Stimulated activated effector memory CD8-positive, alpha-beta T cell treated with anti-CD3 and anti-CD28 coated beads, Interleukin-12 subunit alpha, Interleukin-12 subunit beta, amount 100 ng/mL, for 72 hours (primary cell): ENCODE results near the gene LHFPL5.

Source experiments
- ATAC-seq: fragments of 150-1000 bp; cut with Tn5 transposase; 2 replicates; pipeline ENCODE4 v1.10.0; 2021
- DNase-seq, 2 donors: peaks; one replicate each; pipeline ENCODE4 v3.0.0; 2021 to 2022; ENCODE audit warnings: low spot score in 2 of 2
- H3K27ac Mint-ChIP-seq: one replicate; pipeline ENCODE4 v1.8.0; 2022; ENCODE audit warnings: mild to moderate bottlenecking, mixed read lengths
- H3K36me3 Mint-ChIP-seq: one replicate; pipeline ENCODE4 v1.8.0; 2022; ENCODE audit warnings: mild to moderate bottlenecking, mixed read lengths
- H3K4me1 Mint-ChIP-seq: one replicate; pipeline ENCODE4 v1.8.0; 2022; ENCODE audit warnings: mixed read lengths
- H3K4me3 Mint-ChIP-seq: one replicate; pipeline ENCODE4 v1.8.0; 2022; ENCODE audit warnings: mild to moderate bottlenecking, mixed read lengths
- H3K9me3 Mint-ChIP-seq: one replicate; pipeline ENCODE4 v1.8.0; 2022; ENCODE audit warnings: mixed read lengths

Gene LHFPL5

DNA sequence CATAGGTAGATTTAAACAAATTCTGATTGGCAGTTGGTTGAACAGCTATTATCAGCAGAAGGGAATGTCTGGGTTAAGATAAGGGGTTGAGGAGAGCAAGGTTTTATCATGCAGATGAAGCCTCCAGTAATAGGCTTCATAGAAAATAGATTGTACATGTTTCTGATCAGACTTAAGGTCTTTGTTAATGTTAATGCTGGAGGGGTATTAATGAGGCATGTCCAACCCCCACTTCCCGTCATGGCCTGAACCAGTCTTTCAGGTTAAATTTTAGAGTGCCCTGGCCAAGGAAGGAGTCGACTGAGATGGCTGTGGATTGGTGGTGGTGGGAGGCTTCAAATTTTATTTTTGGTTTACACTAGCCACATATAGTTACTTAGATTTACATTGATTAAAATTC, 21.0 kb upstream of the LHFPL5 start:
- no peaks in the 10 kb centered on the region for H3K9me3 Mint-ChIP-seq
- no peak overlapping the region for H3K27ac Mint-ChIP-seq
- no peak for DNase-seq
- ATAC-seq = no peak
- no peaks in the 10 kb centered on the region for H3K4me1 Mint-ChIP-seq
- no peaks in the 10 kb centered on the region for H3K36me3 Mint-ChIP-seq
- H3K4me3 Mint-ChIP-seq = no peak overlapping the region

- DNase-seq (no peak), ATAC-seq (no peak)
- Mint-ChIP-seq H3K27ac (no peak overlapping the region), H3K4me3 (no peak overlapping the region), H3K4me1 (no peaks in the 10 kb centered on the region), H3K36me3 (no peaks in the 10 kb centered on the region), H3K9me3 (no peaks in the 10 kb centered on the region)
These were observed 18.9 kb upstream of the LHFPL5 start for GRCh38 chr6:35786272-35786671.

DNA sequence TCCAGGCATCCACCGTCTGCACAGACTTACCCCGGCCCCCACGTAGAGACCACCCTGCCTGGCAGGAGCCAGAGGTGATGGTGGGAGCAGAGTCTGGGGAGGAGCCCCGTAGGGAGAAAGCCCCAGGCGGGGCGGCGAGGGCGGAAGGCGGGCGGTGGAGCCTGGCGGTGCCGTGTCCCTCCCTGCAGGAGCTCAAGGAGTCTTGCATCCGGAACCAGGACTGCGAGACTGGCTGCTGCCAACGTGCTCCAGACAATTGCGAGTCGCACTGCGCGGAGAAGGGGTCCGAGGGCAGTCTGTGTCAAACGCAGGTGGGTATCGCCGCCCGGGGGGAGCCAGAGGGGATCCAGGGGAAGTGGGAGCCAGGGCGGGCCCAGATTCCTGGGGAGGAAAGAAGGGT, 18.3 kb upstream of the LHFPL5 start:
- Mint-ChIP-seq H3K9me3 (no peaks in the 10 kb centered on the region), H3K27ac (no peak overlapping the region), H3K36me3 (no peaks in the 10 kb centered on the region), H3K4me3 (no peak overlapping the region), H3K4me1 (no peaks in the 10 kb centered on the region)
- ATAC-seq (no peak), DNase-seq (no peak)

DNA sequence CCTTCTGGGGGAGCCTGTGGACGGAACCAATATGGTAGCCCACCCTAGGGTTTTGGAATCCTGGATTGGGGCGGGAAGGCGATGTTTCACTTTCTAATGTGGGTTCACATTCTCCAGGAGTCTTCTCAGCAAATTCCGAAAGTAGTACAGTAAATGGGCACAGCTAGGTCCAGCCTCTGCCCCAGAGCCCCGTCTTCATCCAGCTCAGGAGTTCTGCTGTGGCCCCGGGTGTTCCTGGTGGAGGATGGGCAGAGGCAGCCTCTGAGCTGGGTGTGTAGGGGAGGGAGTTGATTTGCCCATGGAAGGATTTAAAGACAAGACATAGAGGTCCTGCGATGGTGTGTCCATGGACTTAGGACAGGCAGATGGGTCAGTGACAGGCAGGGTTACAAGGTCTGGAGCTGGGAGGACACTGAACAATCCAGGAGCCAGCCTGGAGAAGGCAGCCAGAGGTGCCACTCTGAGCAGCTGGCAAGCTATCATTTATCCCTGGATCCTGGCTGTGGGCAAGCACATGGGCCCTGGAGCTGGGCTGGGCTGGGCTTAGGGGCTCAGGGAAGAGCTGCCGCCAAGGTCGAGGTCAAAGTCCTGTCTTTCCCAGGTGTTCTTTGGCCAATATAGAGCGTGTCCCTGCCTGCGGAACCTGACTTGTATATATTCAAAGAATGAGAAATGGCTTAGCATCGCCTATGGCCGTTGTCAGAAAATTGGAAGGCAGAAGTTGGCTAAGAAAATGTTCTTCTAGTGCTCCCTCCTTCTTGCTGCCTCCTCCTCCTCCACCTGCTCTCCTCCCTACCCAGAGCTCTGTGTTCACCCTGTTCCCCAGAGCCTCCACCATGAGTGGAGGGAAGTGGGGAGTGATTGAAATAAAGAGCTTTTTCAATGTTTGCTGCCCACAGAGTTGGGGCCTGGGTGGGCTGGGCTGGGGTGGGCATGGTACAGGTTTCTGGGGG, 17.6 kb upstream of the LHFPL5 start:
- Mint-ChIP-seq H3K4me1 (no peaks in the 10 kb centered on the region), H3K4me3 (no peak overlapping the region), H3K27ac (no peak overlapping the region), H3K9me3 (no peaks in the 10 kb centered on the region), H3K36me3 (no peaks in the 10 kb centered on the region)
- DNase-seq (no peak), ATAC-seq (no peak)

- Mint-ChIP-seq H3K4me1 (no peaks in the 10 kb centered on the region), H3K9me3 (no peaks in the 10 kb centered on the region), H3K4me3 (no peak overlapping the region), H3K36me3 (no peaks in the 10 kb centered on the region), H3K27ac (no peak overlapping the region)
- ATAC-seq (no peak), DNase-seq (no peak)
These were observed 16.6 kb upstream of the LHFPL5 start for GRCh38 chr6:35788423-35788982.

DNA sequence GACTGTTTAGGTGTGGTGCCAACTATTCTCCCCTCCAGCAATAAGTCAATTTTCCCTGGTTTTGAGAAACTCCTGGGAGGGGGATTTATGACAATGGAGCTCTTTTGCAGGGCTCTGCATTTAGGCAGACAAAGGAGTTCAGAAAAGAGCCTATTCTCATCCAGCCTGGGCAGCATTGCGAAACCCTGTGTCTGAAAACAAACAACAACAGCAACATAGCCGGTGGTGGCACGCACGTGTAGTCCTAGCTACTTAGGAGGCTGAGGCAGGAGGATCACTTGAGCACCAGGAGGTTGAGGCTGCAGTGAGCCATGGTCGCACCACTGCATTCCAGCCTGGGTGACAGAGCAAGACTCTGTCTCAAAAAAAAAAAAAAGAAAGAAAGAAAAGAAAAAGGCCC, 14.5 kb upstream of the LHFPL5 start:
- no peak overlapping the region for H3K4me3 Mint-ChIP-seq
- no peak for DNase-seq
- H3K36me3 Mint-ChIP-seq = no peaks in the 10 kb centered on the region
- ATAC-seq = no peak
- no peaks in the 10 kb centered on the region for H3K9me3 Mint-ChIP-seq
- no peaks in the 10 kb centered on the region for H3K4me1 Mint-ChIP-seq
- no peak overlapping the region for H3K27ac Mint-ChIP-seq

DNA sequence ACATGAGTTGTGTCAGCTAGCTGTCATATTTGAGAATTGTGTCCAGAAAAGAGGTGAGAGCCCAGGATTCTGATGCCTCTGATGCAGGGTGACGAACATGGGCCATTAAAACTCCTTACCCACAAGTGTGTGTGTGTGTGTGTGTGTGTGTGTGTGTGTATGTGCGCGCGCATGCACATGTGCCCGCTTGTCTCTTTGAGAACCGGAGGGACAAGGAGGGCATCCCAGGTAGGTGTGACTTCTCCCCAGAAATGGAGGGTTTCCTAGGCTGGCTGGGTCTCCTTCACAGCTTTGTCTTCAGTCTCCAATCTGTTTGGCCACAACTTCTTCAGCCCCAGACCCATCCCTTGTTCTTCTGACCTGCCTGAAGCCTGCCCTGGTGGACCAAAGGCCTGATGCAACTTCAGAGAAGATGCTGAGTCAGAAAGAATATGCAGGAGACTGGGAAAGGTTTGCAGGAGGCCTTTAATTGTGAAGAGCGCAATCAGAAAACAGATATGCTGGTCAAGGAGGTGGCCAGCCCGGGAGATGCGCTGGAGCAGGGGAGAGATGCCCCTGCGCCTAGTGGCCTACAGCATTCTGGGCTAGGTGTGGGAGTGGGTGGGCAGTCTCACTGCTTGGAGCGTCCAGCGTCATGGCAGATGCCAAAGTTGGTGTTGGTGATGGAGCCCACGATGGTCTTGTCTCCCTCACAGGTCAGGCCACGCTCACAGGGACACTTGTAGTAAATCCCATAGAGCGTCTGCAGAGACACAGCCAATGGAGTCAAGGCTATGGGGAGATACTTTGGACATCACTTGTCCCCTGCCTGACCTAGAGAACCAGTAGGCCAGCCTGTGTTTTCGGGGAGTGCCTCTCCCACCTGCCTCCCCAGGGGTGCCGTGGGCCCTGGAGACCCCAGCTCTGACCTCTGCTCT, 10.4 kb upstream of the LHFPL5 start:
- Mint-ChIP-seq H3K27ac (no peak overlapping the region), H3K4me3 (no peak overlapping the region), H3K9me3 (no peaks in the 10 kb centered on the region), H3K36me3 (no peaks in the 10 kb centered on the region), H3K4me1 (no peaks in the 10 kb centered on the region)
- DNase-seq = no peak
- ATAC-seq = no peak

- no peak for ATAC-seq
- DNase-seq = no peak
- Mint-ChIP-seq H3K36me3 (no peaks in the 10 kb centered on the region), H3K4me3 (no peak overlapping the region), H3K4me1 (no peaks in the 10 kb centered on the region), H3K9me3 (no peaks in the 10 kb centered on the region), H3K27ac (no peak overlapping the region)
These were observed 9.6 kb upstream of the LHFPL5 start for GRCh38 chr6:35795453-35796071.

DNA sequence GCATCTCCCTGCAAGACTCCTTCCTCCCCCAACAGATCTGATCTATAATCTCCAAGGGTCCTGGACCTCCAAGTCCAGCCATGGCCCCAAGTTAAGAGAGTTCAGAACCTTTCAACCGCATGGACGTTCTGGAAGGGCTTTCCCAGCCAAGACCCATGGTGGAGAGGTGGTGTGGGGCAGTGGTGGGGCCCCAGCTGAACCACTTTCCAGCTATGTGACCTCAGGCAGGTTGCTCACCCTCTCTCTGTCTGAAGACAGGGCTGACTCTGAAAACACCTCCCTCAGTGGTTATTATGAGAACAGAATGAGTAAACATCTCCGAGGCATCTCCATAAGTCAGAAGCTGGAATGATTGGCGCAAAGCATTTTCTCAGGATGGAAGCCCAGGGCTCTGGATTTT, 8.9 kb upstream of the LHFPL5 start:
- no peak for DNase-seq
- Mint-ChIP-seq H3K9me3 (no peaks in the 10 kb centered on the region), H3K36me3 (no peaks in the 10 kb centered on the region), H3K4me1 (no peaks in the 10 kb centered on the region), H3K27ac (no peak overlapping the region), H3K4me3 (no peak overlapping the region)
- no peak for ATAC-seq

GRCh38 chr6:35797837-35798526, 7.2 kb upstream of the LHFPL5 start:
- no peaks in the 10 kb centered on the region for H3K9me3 Mint-ChIP-seq
- DNase-seq (no peak), ATAC-seq (no peak)

GRCh38 chr6:35798706-35799105, 6.4 kb upstream of the LHFPL5 start:
- Mint-ChIP-seq H3K4me3 (no peak overlapping the region), H3K4me1 (no peaks in the 10 kb centered on the region), H3K36me3 (no peaks in the 10 kb centered on the region), H3K9me3 (no peaks in the 10 kb centered on the region), H3K27ac (no peak overlapping the region)
- DNase-seq (no peak), ATAC-seq (no peak)

More at GRCh38 chr6:35797837-35798526, 7.2 kb upstream of the LHFPL5 start:
- H3K4me3 Mint-ChIP-seq = no peak overlapping the region
- H3K27ac Mint-ChIP-seq = no peak overlapping the region
- H3K36me3 Mint-ChIP-seq = no peaks in the 10 kb centered on the region
- no peaks in the 10 kb centered on the region for H3K4me1 Mint-ChIP-seq

GRCh38 chr6:35801148-35801547, 4.0 kb upstream of the LHFPL5 start:
- ATAC-seq (no peak), DNase-seq (no peak)
- H3K36me3 Mint-ChIP-seq = no peaks in the 10 kb centered on the region
- no peaks in the 10 kb centered on the region for H3K9me3 Mint-ChIP-seq
- no peak overlapping the region for H3K27ac Mint-ChIP-seq
- H3K4me1 Mint-ChIP-seq = peaks cover 7% of the 10 kb centered on the region
- no peak overlapping the region for H3K4me3 Mint-ChIP-seq

DNA sequence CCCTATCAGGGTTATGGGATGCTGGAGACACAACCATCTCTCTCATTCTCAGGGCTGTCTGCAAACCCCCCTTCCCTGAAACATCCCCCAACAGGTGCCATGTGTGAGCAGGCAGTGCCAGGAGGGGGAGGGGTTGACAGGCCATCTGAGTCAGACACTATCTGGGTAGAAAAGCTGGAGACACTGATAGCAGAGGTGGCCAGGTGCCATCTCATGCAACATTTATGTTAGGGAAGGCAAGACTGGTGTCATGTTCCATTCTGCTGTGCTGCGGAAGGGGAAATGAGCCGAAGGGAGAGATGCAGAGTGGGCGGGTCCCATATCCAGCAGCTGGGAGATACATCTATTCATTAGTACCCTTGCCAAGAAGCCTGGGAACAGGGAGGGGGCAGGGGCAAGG, 3.5 kb downstream of the LHFPL5 start:
- H3K9me3 Mint-ChIP-seq = no peaks in the 10 kb centered on the region
- H3K4me1 Mint-ChIP-seq = peaks cover 17% of the 10 kb centered on the region
- H3K36me3 Mint-ChIP-seq = no peaks in the 10 kb centered on the region
- DNase-seq (no peak), ATAC-seq (no peak)
- no peak overlapping the region for H3K27ac Mint-ChIP-seq
- no peak overlapping the region for H3K4me3 Mint-ChIP-seq

DNA sequence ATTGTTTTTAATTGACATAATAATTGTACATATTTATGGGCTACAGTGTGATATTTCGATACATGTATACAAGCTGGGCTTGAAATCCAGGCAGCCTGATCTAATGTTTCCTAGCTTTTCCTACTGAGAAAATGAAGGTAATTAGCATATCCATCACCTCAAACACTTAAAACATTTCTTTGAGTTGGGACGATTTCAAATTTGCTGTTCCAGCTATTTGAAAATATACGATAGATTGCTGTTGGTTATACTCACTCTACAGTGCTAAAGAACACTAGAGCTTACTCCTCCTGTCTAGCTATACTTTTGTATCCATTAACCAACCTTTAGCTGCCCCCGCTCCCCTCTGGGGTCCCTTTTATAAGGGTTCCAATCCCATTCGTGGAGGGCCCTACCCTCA, 4.7 kb downstream of the LHFPL5 start:
- no peak overlapping the region for H3K4me3 Mint-ChIP-seq
- H3K36me3 Mint-ChIP-seq = no peaks in the 10 kb centered on the region
- DNase-seq (no peak), ATAC-seq (no peak)
- peaks cover 17% of the 10 kb centered on the region for H3K4me1 Mint-ChIP-seq
- H3K9me3 Mint-ChIP-seq = no peaks in the 10 kb centered on the region
- no peak overlapping the region for H3K27ac Mint-ChIP-seq
